HEK293 (cell line): Measurements from ENCODE around the gene NREP.

Source experiments
- CTCF ChIA-PET: fragments of 350-600 bp; formaldehyde crosslinking; extraction: SDS; loops from one replicate; lab custom pipeline; 2021; ENCODE audit warnings: antibody characterized with exemption; lab: Yijun Ruan, JAX
- POLR2A ChIA-PET: fragments of 300-600 bp; formaldehyde crosslinking; extraction: SDS; loops from one replicate; lab custom pipeline; 2020; ENCODE audit warnings: antibody characterized with exemption, inconsistent platforms; lab: Yijun Ruan, JAX
- H3K27ac ChIP-seq: fragments of 200-500 bp; sonication (Bioruptor generic); 2 replicates; pipeline ENCODE4 v1.5.1; 2014; ENCODE audit warnings: low read depth, low read length, control low read depth, inconsistent platforms; ENCODE audit errors: extremely low read depth
- H3K36me3 ChIP-seq, 2 experiments: fragments of 200-500 bp in 1 of 2; sonication (Bioruptor generic) in 1 of 2; 1 replicate in 1 of 2; 2 replicates in 1 of 2; pipeline ENCODE4 v1.5.1; 2014 to 2017; ENCODE audit warnings: inconsistent platforms in 2 of 2, low read length in 2 of 2; ENCODE audit not compliant: control insufficient read depth in 2 of 2, insufficient read depth in 1 of 2
- H3K4me1 ChIP-seq: fragments of 200-500 bp; sonication (Bioruptor generic); 2 replicates; pipeline ENCODE4 v1.5.1; 2014; ENCODE audit warnings: mild to moderate bottlenecking, low read length, inconsistent platforms; ENCODE audit not compliant: control insufficient read depth, insufficient read depth
- H3K4me3 ChIP-seq: 2 replicates; pipeline ENCODE4 v1.5.1; 2011; ENCODE audit warnings: low read depth, mild to moderate bottlenecking, control low read depth, low read length, moderate library complexity
- H3K9me3 ChIP-seq: fragments of 200-500 bp; sonication (Bioruptor generic); 2 replicates; pipeline ENCODE4 v1.5.1; 2014; ENCODE audit warnings: low read depth, low read length, inconsistent platforms; ENCODE audit not compliant: control insufficient read depth, insufficient read depth
- HIC1 ChIP-seq: fragments of 450-650 bp; formaldehyde crosslinking; IDR thresholded peaks from 2 replicates; pipeline ENCODE4 v1.5.1; 2016; ENCODE audit warnings: missing biosample characterization, missing genetic modification characterization
- HOXC10 ChIP-seq: sonication (generic); formaldehyde crosslinking; IDR thresholded peaks from 2 replicates; pipeline ENCODE4 v1.8.1; 2023; ENCODE audit warnings: mild to moderate bottlenecking, missing genetic modification reagents
- OSR2 ChIP-seq: fragments of 450-650 bp; formaldehyde crosslinking; IDR thresholded peaks from 2 replicates; pipeline ENCODE4 v1.5.1; 2016; ENCODE audit warnings: missing biosample characterization, missing genetic modification characterization
- PRDM2 ChIP-seq: fragments of 450-650 bp; formaldehyde crosslinking; IDR thresholded peaks from 2 replicates; pipeline ENCODE4 v1.5.1; 2016; ENCODE audit warnings: missing biosample characterization, missing genetic modification characterization, borderline replicate concordance
- SCRT1 ChIP-seq: fragments of 450-650 bp; formaldehyde crosslinking; IDR thresholded peaks from 2 replicates; pipeline ENCODE4 v1.5.1; 2016; ENCODE audit warnings: missing biosample characterization, missing genetic modification characterization, borderline replicate concordance
- TSHZ1 ChIP-seq: fragments of 450-650 bp; formaldehyde crosslinking; IDR thresholded peaks from 2 replicates; pipeline ENCODE4 v1.5.1; 2016; ENCODE audit warnings: missing biosample characterization, missing genetic modification characterization, borderline replicate concordance
- ZEB2 ChIP-seq: fragments of 450-650 bp; formaldehyde crosslinking; IDR thresholded peaks from 2 replicates; pipeline ENCODE4 v1.5.1; 2016; ENCODE audit warnings: missing biosample characterization, missing genetic modification characterization
- ZFHX2 ChIP-seq: fragments of 450-650 bp; formaldehyde crosslinking; conservative IDR thresholded peaks from 2 replicates; pipeline ENCODE4 v1.5.1; 2016; ENCODE audit warnings: missing biosample characterization, missing genetic modification characterization
- ZNF549 ChIP-seq: fragments of 450-650 bp; IDR thresholded peaks from 2 replicates; pipeline ENCODE4 v1.5.1; 2018; ENCODE audit warnings: missing biosample characterization, missing genetic modification characterization, mild to moderate bottlenecking, inconsistent platforms, moderate library complexity
- ZNF677 ChIP-seq: fragments of 450-650 bp; IDR thresholded peaks from 2 replicates; pipeline ENCODE4 v1.5.0; 2018; ENCODE audit warnings: missing biosample characterization, mild to moderate bottlenecking, missing genetic modification characterization, moderate library complexity
- ZNF704 ChIP-seq: fragments of 450-650 bp; formaldehyde crosslinking; IDR thresholded peaks from 2 replicates; pipeline ENCODE4 v1.5.1; 2016; ENCODE audit warnings: missing biosample characterization, missing genetic modification characterization
- ZNF776 ChIP-seq: fragments of 450-650 bp; formaldehyde crosslinking; IDR thresholded peaks from 2 replicates; pipeline ENCODE4 v1.5.0; 2017; ENCODE audit warnings: missing biosample characterization, missing genetic modification characterization, borderline replicate concordance
- ZNF777 ChIP-seq: fragments of 450-650 bp; formaldehyde crosslinking; IDR thresholded peaks from 2 replicates; pipeline ENCODE4 v1.5.1; 2017; ENCODE audit warnings: missing biosample characterization, missing genetic modification characterization, borderline replicate concordance
- ZNF785 ChIP-seq: fragments of 450-650 bp; formaldehyde crosslinking; IDR thresholded peaks from 2 replicates; pipeline ENCODE4 v1.5.1; 2016; ENCODE audit warnings: missing biosample characterization, missing genetic modification characterization
- TF ChIP-seq, protein P1 (sequence below): fragments of 450-650 bp; formaldehyde crosslinking; IDR thresholded peaks from 2 replicates; pipeline ENCODE4 v1.5.1; 2017; ENCODE audit warnings: missing biosample characterization, missing genetic modification characterization

Gene NREP

DNA sequence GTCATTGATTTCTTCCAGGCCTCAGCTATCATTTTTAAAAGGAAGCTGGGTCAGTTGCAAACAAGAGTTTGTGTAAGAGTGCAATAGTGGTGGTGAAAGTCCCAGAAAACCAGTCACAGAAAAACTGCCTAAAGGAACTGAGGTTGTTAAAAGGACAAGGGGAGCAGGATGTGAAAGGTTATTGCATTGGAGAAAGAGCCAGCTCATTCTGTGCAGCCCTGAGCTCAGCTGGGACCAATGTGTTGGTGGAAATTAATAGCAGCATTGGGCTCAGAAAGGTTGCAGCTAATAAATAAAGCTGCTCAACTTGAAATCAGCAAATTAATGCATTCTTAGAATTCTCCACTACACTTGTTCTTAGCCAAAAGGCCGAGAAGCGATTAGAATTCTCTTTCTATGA, 34.9 kb downstream of the NREP start (continued):
- TF ChIP-seq HIC1 (tag by site-specific recombination) (no peak), ZNF776 (tag by site-specific recombination) (no peak)
- TF ChIP-seq, all 188 proteins: peak for 0

- H3K27ac ChIP-seq, result no peak overlapping the region
- H3K4me3 ChIP-seq, result no peak overlapping the region
- POLR2A ChIA-PET, result no interaction called here
- no peak for TF ChIP-seq ZNF777 (tag by site-specific recombination)
- TF ChIP-seq ZFHX2 (tag by site-specific recombination), result no peak
- TF ChIP-seq ZNF704 (tag by site-specific recombination), result no peak
- no peak for TF ChIP-seq HOXC10 (CRISPR knock-in tag)
- no peak for TF ChIP-seq OSR2 (tag by site-specific recombination)
- TF ChIP-seq ZNF785 (tag by site-specific recombination), result no peak
- no peak for TF ChIP-seq PRDM2 (tag by site-specific recombination)
- TF ChIP-seq, protein P1, sequence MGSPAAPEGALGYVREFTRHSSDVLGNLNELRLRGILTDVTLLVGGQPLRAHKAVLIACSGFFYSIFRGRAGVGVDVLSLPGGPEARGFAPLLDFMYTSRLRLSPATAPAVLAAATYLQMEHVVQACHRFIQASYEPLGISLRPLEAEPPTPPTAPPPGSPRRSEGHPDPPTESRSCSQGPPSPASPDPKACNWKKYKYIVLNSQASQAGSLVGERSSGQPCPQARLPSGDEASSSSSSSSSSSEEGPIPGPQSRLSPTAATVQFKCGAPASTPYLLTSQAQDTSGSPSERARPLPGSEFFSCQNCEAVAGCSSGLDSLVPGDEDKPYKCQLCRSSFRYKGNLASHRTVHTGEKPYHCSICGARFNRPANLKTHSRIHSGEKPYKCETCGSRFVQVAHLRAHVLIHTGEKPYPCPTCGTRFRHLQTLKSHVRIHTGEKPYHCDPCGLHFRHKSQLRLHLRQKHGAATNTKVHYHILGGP (tag by site-specific recombination), result no peak
- TF ChIP-seq ZNF549 (tag by site-specific recombination), result no peak
- TF ChIP-seq ZNF677, result no peak
- TF ChIP-seq ZEB2 (tag by site-specific recombination), result no peak
- TF ChIP-seq SCRT1 (tag by site-specific recombination), result no peak
- no peak for TF ChIP-seq TSHZ1
- TF ChIP-seq, all 188 proteins: peak for 0
- H3K9me3 ChIP-seq, result no peaks in the 10 kb centered on the region
- CTCF ChIA-PET, result interaction anchor here (0.6 to 1.2 kb wide), 3 partner anchors 34 to 170 kb away, joined by 3 to 5 read pairs (median 5); no protein-coding TSS in a partner anchor
- H3K36me3 ChIP-seq, result no peaks in the 10 kb centered on the region
- H3K4me1 ChIP-seq, result no peaks in the 10 kb centered on the region
Measured at GRCh38 chr5:111720333-111720890, 36.6 kb downstream of the NREP start.
